BLaER1 (cell line): ENCODE data around the gene XPOT.

Source experiments
- H3K27ac ChIP-seq: shearing (Covaris generic); formaldehyde crosslinking; 2 replicates; pipeline ENCODE4 v1.8.1; 2022
- H3K27me3 ChIP-seq: shearing (Covaris generic); formaldehyde crosslinking; 2 replicates; pipeline ENCODE4 v1.8.1; 2022
- H3K36me3 ChIP-seq: shearing (Covaris generic); formaldehyde crosslinking; 2 replicates; pipeline ENCODE4 v1.8.1; 2022
- H3K4me1 ChIP-seq: shearing (Covaris generic); formaldehyde crosslinking; 2 replicates; pipeline ENCODE4 v1.8.1; 2022
- H3K4me2 ChIP-seq: shearing (Covaris generic); formaldehyde crosslinking; 2 replicates; pipeline ENCODE4 v1.8.1; 2022
- H3K4me3 ChIP-seq: shearing (Covaris generic); formaldehyde crosslinking; 2 replicates; pipeline ENCODE4 v1.8.1; 2022
- H3K9ac ChIP-seq: shearing (Covaris generic); formaldehyde crosslinking; 2 replicates; pipeline ENCODE4 v1.8.1; 2022
- H3K9me3 ChIP-seq: shearing (Covaris generic); formaldehyde crosslinking; 2 replicates; pipeline ENCODE4 v1.8.1; 2022
- H4K20me1 ChIP-seq: shearing (Covaris generic); formaldehyde crosslinking; 2 replicates; pipeline ENCODE4 v1.8.1; 2022
- Cebpa-rat ChIP-seq: shearing (Covaris generic); IDR thresholded peaks from 2 replicates; pipeline ENCODE4 v1.8.1; 2022

Gene XPOT

GRCh38 chr12:64480148-64480547 is 76.0 kb downstream of the XPOT start:
- Histone ChIP-seq H3K27ac (no peak overlapping the region), H3K27me3 (no peaks in the 10 kb centered on the region), H4K20me1 (no peaks in the 10 kb centered on the region; the same call in 1 of the 2 replicates), H3K4me3 (no peak overlapping the region), H3K4me2 (no peak overlapping the region), H3K9me3 (peaks cover 20% of the 10 kb centered on the region), H3K9ac (no peak overlapping the region), H3K4me1 (no peaks in the 10 kb centered on the region), H3K36me3 (peaks cover 78% of the 10 kb centered on the region)
- TF ChIP-seq Cebpa-rat: no peak

GRCh38 chr12:64486657-64487056 is 82.5 kb downstream of the XPOT start:
- TF ChIP-seq Cebpa-rat: no peak
- Histone ChIP-seq H3K36me3 (peaks cover 80% of the 10 kb centered on the region), H3K4me3 (no peak overlapping the region), H3K4me2 (no peak overlapping the region), H3K4me1 (no peaks in the 10 kb centered on the region), H3K9ac (no peak overlapping the region), H3K27me3 (no peaks in the 10 kb centered on the region), H3K9me3 (no peaks in the 10 kb centered on the region), H3K27ac (no peak overlapping the region), H4K20me1 (no peaks in the 10 kb centered on the region)

GRCh38 chr12:64491718-64492117 is 87.5 kb downstream of the XPOT start:
- Histone ChIP-seq H3K4me2 (no peak overlapping the region), H3K4me1 (no peaks in the 10 kb centered on the region), H3K27ac (no peak overlapping the region), H3K36me3 (peaks cover 86% of the 10 kb centered on the region), H3K9ac (no peak overlapping the region), H3K9me3 (no peaks in the 10 kb centered on the region), H3K27me3 (no peaks in the 10 kb centered on the region), H3K4me3 (no peak overlapping the region), H4K20me1 (no peaks in the 10 kb centered on the region)
- TF ChIP-seq Cebpa-rat: no peak

- Histone ChIP-seq H3K9me3 (no peaks in the 10 kb centered on the region), H3K4me2 (no peak overlapping the region), H3K27ac (no peak overlapping the region), H3K36me3 (peaks cover 89% of the 10 kb centered on the region), H3K27me3 (no peaks in the 10 kb centered on the region), H3K4me3 (no peak overlapping the region), H4K20me1 (no peaks in the 10 kb centered on the region), H3K9ac (no peak overlapping the region), H3K4me1 (no peaks in the 10 kb centered on the region)
- TF ChIP-seq Cebpa-rat: no peak
These were observed 89.3 kb downstream of the XPOT start for GRCh38 chr12:64493513-64493912.

GRCh38 chr12:64494998-64495729 is 91.0 kb downstream of the XPOT start:
- H3K4me2 ChIP-seq: no peak overlapping the region
- no peaks in the 10 kb centered on the region for H3K4me1 ChIP-seq
- H3K36me3 ChIP-seq: peaks cover 91% of the 10 kb centered on the region
- H3K9me3 ChIP-seq: no peaks in the 10 kb centered on the region
- H4K20me1 ChIP-seq: no peaks in the 10 kb centered on the region
- H3K27ac ChIP-seq: no peak overlapping the region
- no peak for TF ChIP-seq Cebpa-rat
- H3K27me3 ChIP-seq: no peaks in the 10 kb centered on the region
- H3K4me3 ChIP-seq: no peak overlapping the region
- no peak overlapping the region for H3K9ac ChIP-seq

- H4K20me1 ChIP-seq: no peaks in the 10 kb centered on the region
- H3K27ac ChIP-seq: no peak overlapping the region
- no peaks in the 10 kb centered on the region for H3K9me3 ChIP-seq
- no peak for TF ChIP-seq Cebpa-rat
- no peaks in the 10 kb centered on the region for H3K4me1 ChIP-seq
- no peak overlapping the region for H3K4me3 ChIP-seq
- no peaks in the 10 kb centered on the region for H3K27me3 ChIP-seq
- no peak overlapping the region for H3K9ac ChIP-seq
- peaks cover 89% of the 10 kb centered on the region for H3K36me3 ChIP-seq
- no peak overlapping the region for H3K4me2 ChIP-seq
These were observed 92.7 kb downstream of the XPOT start for GRCh38 chr12:64496839-64497400.

GRCh38 chr12:64497484-64497883 is 93.3 kb downstream of the XPOT start:
- Histone ChIP-seq H3K27me3 (no peaks in the 10 kb centered on the region), H3K36me3 (peaks cover 87% of the 10 kb centered on the region), H3K4me1 (0 out of 2 replicates have a peak, but pooled peaks cover 3% of the 10 kb centered on the region), H3K9ac (no peak overlapping the region), H4K20me1 (no peaks in the 10 kb centered on the region), H3K9me3 (no peaks in the 10 kb centered on the region), H3K4me2 (no peak overlapping the region), H3K4me3 (no peak overlapping the region), H3K27ac (no peak overlapping the region)
- TF ChIP-seq Cebpa-rat: no peak

- H3K4me3 ChIP-seq: no peak overlapping the region
- H3K27me3 ChIP-seq: no peaks in the 10 kb centered on the region
- no peaks in the 10 kb centered on the region for H3K9me3 ChIP-seq
- H3K27ac ChIP-seq: no peak overlapping the region
- TF ChIP-seq Cebpa-rat: no peak
- no peak overlapping the region for H3K4me2 ChIP-seq
- no peaks in the 10 kb centered on the region for H4K20me1 ChIP-seq
- H3K4me1 ChIP-seq: 0 out of 2 replicates have a peak, but pooled peaks cover 6% of the 10 kb centered on the region
- no peak overlapping the region for H3K9ac ChIP-seq
- H3K36me3 ChIP-seq: peaks cover 84% of the 10 kb centered on the region
These were observed 93.7 kb downstream of the XPOT start for GRCh38 chr12:64497903-64498302.

GRCh38 chr12:64500394-64500793 is 96.2 kb downstream of the XPOT start:
- 0 out of 2 replicates have a peak, but pooled peaks cover 6% of the 10 kb centered on the region for H3K4me1 ChIP-seq
- H3K27ac ChIP-seq: no peak overlapping the region
- H3K4me3 ChIP-seq: no peak overlapping the region
- H3K9ac ChIP-seq: no peak overlapping the region
- H3K4me2 ChIP-seq: no peak overlapping the region
- no peaks in the 10 kb centered on the region for H4K20me1 ChIP-seq
- H3K9me3 ChIP-seq: no peaks in the 10 kb centered on the region
- H3K27me3 ChIP-seq: no peaks in the 10 kb centered on the region
- no peak for TF ChIP-seq Cebpa-rat
- H3K36me3 ChIP-seq: peaks cover 60% of the 10 kb centered on the region
